ENCODE results near the gene TSFM.

- TF ChIP-seq CTCF (IDR thresholded peaks at IDR 0.05) (no peak), POLR2A (IDR thresholded peaks at IDR 0.05) (no peak)
Measured at GRCh38 chr12:57746025-57746424, 36.6 kb upstream of the TSFM start.
